WTC11 (cell line): Measurements from ENCODE around the gene LHX2. TPM values are rescaled to one million over a fixed set of nuclear protein-coding genes. Genes with fewer than 3 reads are reported as not detected.

Experiments
- ATAC-seq: fragments of 200-7000 bp; cut with Tn5 transposase; 2 replicates; pipeline ENCODE4 v1.10.0; 2021; ENCODE audit warnings: mild to moderate bottlenecking, moderate library complexity
- CTCF ChIA-PET: fragments of 300-600 bp; sonication (Branson Sonifier 250); formaldehyde crosslinking; loops from one replicate; lab custom pipeline; 2021; ENCODE audit warnings: antibody characterized with exemption; lab: Charles Lee
- POLR2A ChIA-PET: fragments of 350-600 bp; sonication (Branson Sonifier 250); formaldehyde crosslinking; loops from one replicate; lab custom pipeline; 2021; ENCODE audit warnings: antibody characterized with exemption; lab: Charles Lee
- DNase-seq: peaks from one replicate; pipeline ENCODE4 v3.0.0; 2021; ENCODE audit warnings: low spot score
- H3K27ac Mint-ChIP-seq: 2 replicates; pipeline ENCODE4 v1.8.0; 2021; ENCODE audit warnings: mixed read lengths
- H3K27me3 Mint-ChIP-seq: 2 replicates; pipeline ENCODE4 v1.8.0; 2021; ENCODE audit warnings: low read depth, mild to moderate bottlenecking, moderate library complexity, mixed read lengths
- H3K36me3 Mint-ChIP-seq: 2 replicates; pipeline ENCODE4 v1.8.0; 2021; ENCODE audit warnings: mixed read lengths
- H3K4me1 Mint-ChIP-seq: 2 replicates; pipeline ENCODE4 v1.8.0; 2022; ENCODE audit warnings: mixed read lengths
- H3K4me3 Mint-ChIP-seq: 2 replicates; pipeline ENCODE4 v1.8.0; 2021; ENCODE audit warnings: mild to moderate bottlenecking, moderate library complexity, mixed read lengths
- H3K9me3 Mint-ChIP-seq: 2 replicates; pipeline ENCODE4 v1.8.0; 2021; ENCODE audit warnings: mixed read lengths
- ESRRA ChIP-seq: sonication (generic); formaldehyde crosslinking; IDR thresholded peaks from 2 replicates; pipeline ENCODE4 v1.8.1; 2022; ENCODE audit warnings: mild to moderate bottlenecking, missing genetic modification reagents, borderline replicate concordance
- HMGA2 ChIP-seq: fragments of 250-450 bp; sonication (Bioruptor Pico); IDR thresholded peaks from 2 replicates; pipeline ENCODE4 v1.4.0; 2021; ENCODE audit warnings: mild to moderate bottlenecking, moderate library complexity
- MYBL2 ChIP-seq: sonication (generic); formaldehyde crosslinking; IDR thresholded peaks from 2 replicates; pipeline ENCODE4 v1.8.1; 2023; ENCODE audit warnings: mild to moderate bottlenecking, moderate library complexity, missing genetic modification reagents
- NR1H2 ChIP-seq: sonication (generic); formaldehyde crosslinking; IDR thresholded peaks from 2 replicates; pipeline ENCODE4 v1.9.0; 2021; ENCODE audit warnings: mild to moderate bottlenecking, moderate library complexity, missing genetic modification reagents
- NR2C2 ChIP-seq: sonication (generic); formaldehyde crosslinking; IDR thresholded peaks from 2 replicates; pipeline ENCODE4 v1.8.0; 2022; ENCODE audit warnings: mild to moderate bottlenecking, missing genetic modification reagents
- NR3C1 ChIP-seq: sonication (generic); formaldehyde crosslinking; conservative IDR thresholded peaks from 2 replicates; pipeline ENCODE4 v1.8.1; 2023; ENCODE audit warnings: low read depth, mild to moderate bottlenecking, missing genetic modification reagents
- RELA ChIP-seq: sonication (generic); formaldehyde crosslinking; IDR thresholded peaks from 2 replicates; pipeline ENCODE4 v1.8.1; 2022; ENCODE audit warnings: missing genetic modification reagents, mild to moderate bottlenecking, borderline replicate concordance
- TEAD4 ChIP-seq: sonication (generic); formaldehyde crosslinking; IDR thresholded peaks from 2 replicates; pipeline ENCODE4 v1.8.0; 2022; ENCODE audit warnings: mild to moderate bottlenecking, missing genetic modification reagents
- ZNF671 ChIP-seq: fragments of 250-450 bp; sonication (Bioruptor Pico); IDR thresholded peaks from 2 replicates; pipeline ENCODE4 v1.8.0; 2021; ENCODE audit warnings: mild to moderate bottlenecking
- total RNA-seq: library from RNA; stranded (reverse); gene quantifications from 3 replicates; pipeline ENCODE4 v1.2.3, GENCODE V29; 2021
- TF ChIP-seq, protein P1 (sequence below): sonication (generic); formaldehyde crosslinking; IDR thresholded peaks from 2 replicates; pipeline ENCODE4 v1.8.0; 2023; ENCODE audit warnings: missing genetic modification reagents, mild to moderate bottlenecking, borderline replicate concordance
- TF ChIP-seq, protein P2 (sequence below): fragments of 250-450 bp; sonication (Bioruptor Pico); IDR thresholded peaks from 2 replicates; pipeline ENCODE4 v2.1.2; 2022; ENCODE audit warnings: mild to moderate bottlenecking, moderate library complexity
- TF ChIP-seq, protein P3 (sequence below): sonication (generic); formaldehyde crosslinking; IDR thresholded peaks from 2 replicates; pipeline ENCODE4 v1.8.1; 2022; ENCODE audit warnings: missing genetic modification reagents, borderline replicate concordance
- TF ChIP-seq, protein P4 (sequence below): sonication (generic); formaldehyde crosslinking; IDR thresholded peaks from 2 replicates; pipeline ENCODE4 v1.8.1; 2022; ENCODE audit warnings: mild to moderate bottlenecking, moderate library complexity, missing genetic modification reagents
- TF ChIP-seq, protein P5 (sequence below): sonication (generic); formaldehyde crosslinking; IDR thresholded peaks from 2 replicates; pipeline ENCODE4 v1.8.0; 2022; ENCODE audit warnings: mild to moderate bottlenecking, missing genetic modification reagents
- TF ChIP-seq, protein P6 (sequence below): sonication (generic); formaldehyde crosslinking; IDR thresholded peaks from 2 replicates; pipeline ENCODE4 v1.8.1; 2022; ENCODE audit warnings: mild to moderate bottlenecking, missing genetic modification reagents, moderate library complexity, borderline replicate concordance
- TF ChIP-seq, protein P7 (sequence below): fragments of 250-450 bp; sonication (Bioruptor Pico); IDR thresholded peaks from 2 replicates; pipeline ENCODE4 v1.9.0; 2021; ENCODE audit warnings: moderate library complexity, mild to moderate bottlenecking, inconsistent platforms, borderline replicate concordance
- TF ChIP-seq, protein P8 (sequence below): sonication (generic); formaldehyde crosslinking; IDR thresholded peaks from 2 replicates; pipeline ENCODE4 v1.8.1; 2023; ENCODE audit warnings: mild to moderate bottlenecking, missing genetic modification reagents
- TF ChIP-seq, protein P9 (sequence below): sonication (generic); formaldehyde crosslinking; IDR thresholded peaks from 2 replicates; pipeline ENCODE4 v1.8.0; 2023; ENCODE audit warnings: mild to moderate bottlenecking, missing genetic modification reagents

Gene LHX2
- total RNA-seq, 1 experiment from 2014 or later = 0.42 TPM

DNA sequence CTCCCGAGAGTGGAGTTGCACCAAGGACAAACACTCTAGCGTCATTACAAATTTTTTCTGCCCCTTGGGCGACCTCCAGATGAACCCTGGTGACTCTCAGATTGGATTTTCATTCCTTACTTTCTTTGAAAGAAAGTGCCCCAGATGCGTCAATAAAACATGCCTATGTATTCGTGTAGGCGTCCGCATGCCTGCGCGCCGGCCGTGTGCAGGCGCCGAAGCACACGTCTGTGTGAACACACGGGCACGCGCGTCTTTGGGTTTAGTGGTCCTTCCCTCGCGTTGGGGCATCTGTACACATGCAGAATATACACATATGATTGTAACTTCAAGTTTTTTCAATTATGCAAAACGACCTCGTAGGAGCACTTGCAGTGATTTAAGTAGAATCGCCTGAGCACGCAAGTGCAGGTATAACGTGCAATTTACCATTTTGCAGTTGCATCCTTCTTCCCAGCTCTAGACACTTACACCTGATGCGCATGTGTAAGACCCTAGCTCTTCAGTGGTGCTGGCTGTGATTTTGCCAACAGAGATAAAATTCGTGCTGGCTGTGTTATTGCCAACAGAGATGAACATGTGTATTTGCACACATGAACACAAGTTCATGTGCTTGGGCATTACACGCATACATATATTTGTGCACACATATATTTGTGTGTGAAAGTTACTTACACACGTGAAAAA is 1.9 kb upstream of the LHX2 start:
- Mint-ChIP-seq H3K9me3 (no peaks in the 10 kb centered on the region), H3K36me3 (no peaks in the 10 kb centered on the region), H3K27ac (no peak overlapping the region), H3K4me1 (peaks cover 66% of the 10 kb centered on the region), H3K4me3 (peak overlapping the region; percentile 64), H3K27me3 (peaks cover 96% of the 10 kb centered on the region)
- DNase-seq (no peak), ATAC-seq (no peak)
- TF ChIP-seq, protein P1, sequence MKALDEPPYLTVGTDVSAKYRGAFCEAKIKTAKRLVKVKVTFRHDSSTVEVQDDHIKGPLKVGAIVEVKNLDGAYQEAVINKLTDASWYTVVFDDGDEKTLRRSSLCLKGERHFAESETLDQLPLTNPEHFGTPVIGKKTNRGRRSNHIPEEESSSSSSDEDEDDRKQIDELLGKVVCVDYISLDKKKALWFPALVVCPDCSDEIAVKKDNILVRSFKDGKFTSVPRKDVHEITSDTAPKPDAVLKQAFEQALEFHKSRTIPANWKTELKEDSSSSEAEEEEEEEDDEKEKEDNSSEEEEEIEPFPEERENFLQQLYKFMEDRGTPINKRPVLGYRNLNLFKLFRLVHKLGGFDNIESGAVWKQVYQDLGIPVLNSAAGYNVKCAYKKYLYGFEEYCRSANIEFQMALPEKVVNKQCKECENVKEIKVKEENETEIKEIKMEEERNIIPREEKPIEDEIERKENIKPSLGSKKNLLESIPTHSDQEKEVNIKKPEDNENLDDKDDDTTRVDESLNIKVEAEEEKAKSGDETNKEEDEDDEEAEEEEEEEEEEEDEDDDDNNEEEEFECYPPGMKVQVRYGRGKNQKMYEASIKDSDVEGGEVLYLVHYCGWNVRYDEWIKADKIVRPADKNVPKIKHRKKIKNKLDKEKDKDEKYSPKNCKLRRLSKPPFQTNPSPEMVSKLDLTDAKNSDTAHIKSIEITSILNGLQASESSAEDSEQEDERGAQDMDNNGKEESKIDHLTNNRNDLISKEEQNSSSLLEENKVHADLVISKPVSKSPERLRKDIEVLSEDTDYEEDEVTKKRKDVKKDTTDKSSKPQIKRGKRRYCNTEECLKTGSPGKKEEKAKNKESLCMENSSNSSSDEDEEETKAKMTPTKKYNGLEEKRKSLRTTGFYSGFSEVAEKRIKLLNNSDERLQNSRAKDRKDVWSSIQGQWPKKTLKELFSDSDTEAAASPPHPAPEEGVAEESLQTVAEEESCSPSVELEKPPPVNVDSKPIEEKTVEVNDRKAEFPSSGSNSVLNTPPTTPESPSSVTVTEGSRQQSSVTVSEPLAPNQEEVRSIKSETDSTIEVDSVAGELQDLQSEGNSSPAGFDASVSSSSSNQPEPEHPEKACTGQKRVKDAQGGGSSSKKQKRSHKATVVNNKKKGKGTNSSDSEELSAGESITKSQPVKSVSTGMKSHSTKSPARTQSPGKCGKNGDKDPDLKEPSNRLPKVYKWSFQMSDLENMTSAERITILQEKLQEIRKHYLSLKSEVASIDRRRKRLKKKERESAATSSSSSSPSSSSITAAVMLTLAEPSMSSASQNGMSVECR = no peak
- no peak for TF ChIP-seq ZNF671
- TF ChIP-seq, protein P2, sequence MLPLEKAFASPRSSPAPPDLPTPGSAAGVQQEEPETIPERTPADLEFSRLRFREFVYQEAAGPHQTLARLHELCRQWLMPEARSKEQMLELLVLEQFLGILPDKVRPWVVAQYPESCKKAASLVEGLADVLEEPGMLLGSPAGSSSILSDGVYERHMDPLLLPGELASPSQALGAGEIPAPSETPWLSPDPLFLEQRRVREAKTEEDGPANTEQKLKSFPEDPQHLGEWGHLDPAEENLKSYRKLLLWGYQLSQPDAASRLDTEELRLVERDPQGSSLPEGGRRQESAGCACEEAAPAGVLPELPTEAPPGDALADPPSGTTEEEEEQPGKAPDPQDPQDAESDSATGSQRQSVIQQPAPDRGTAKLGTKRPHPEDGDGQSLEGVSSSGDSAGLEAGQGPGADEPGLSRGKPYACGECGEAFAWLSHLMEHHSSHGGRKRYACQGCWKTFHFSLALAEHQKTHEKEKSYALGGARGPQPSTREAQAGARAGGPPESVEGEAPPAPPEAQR = no peak
- no peak for TF ChIP-seq TEAD4 (CRISPR knock-in tag)
- TF ChIP-seq NR2C2 (CRISPR knock-in tag) = no peak
- TF ChIP-seq, protein P3, sequence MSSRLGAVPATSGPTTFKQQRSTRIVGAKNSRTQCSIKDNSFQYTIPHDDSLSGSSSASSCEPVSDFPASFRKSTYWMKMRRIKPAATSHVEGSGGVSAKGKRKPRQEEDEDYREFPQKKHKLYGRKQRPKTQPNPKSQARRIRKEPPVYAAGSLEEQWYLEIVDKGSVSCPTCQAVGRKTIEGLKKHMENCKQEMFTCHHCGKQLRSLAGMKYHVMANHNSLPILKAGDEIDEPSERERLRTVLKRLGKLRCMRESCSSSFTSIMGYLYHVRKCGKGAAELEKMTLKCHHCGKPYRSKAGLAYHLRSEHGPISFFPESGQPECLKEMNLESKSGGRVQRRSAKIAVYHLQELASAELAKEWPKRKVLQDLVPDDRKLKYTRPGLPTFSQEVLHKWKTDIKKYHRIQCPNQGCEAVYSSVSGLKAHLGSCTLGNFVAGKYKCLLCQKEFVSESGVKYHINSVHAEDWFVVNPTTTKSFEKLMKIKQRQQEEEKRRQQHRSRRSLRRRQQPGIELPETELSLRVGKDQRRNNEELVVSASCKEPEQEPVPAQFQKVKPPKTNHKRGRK (CRISPR knock-in tag) = no peak
- TF ChIP-seq, protein P4, sequence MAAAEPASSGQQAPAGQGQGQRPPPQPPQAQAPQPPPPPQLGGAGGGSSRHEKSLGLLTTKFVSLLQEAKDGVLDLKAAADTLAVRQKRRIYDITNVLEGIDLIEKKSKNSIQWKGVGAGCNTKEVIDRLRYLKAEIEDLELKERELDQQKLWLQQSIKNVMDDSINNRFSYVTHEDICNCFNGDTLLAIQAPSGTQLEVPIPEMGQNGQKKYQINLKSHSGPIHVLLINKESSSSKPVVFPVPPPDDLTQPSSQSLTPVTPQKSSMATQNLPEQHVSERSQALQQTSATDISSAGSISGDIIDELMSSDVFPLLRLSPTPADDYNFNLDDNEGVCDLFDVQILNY (CRISPR knock-in tag) = no peak
- TF ChIP-seq ESRRA (CRISPR knock-in tag) = no peak
- TF ChIP-seq MYBL2 = no peak
- TF ChIP-seq NR1H2 (CRISPR knock-in tag) = no peak
- TF ChIP-seq, protein P5, sequence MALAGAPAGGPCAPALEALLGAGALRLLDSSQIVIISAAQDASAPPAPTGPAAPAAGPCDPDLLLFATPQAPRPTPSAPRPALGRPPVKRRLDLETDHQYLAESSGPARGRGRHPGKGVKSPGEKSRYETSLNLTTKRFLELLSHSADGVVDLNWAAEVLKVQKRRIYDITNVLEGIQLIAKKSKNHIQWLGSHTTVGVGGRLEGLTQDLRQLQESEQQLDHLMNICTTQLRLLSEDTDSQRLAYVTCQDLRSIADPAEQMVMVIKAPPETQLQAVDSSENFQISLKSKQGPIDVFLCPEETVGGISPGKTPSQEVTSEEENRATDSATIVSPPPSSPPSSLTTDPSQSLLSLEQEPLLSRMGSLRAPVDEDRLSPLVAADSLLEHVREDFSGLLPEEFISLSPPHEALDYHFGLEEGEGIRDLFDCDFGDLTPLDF (CRISPR knock-in tag) = no peak
- no peak for TF ChIP-seq HMGA2 (CRISPR knock-in tag)
- TF ChIP-seq, protein P6, sequence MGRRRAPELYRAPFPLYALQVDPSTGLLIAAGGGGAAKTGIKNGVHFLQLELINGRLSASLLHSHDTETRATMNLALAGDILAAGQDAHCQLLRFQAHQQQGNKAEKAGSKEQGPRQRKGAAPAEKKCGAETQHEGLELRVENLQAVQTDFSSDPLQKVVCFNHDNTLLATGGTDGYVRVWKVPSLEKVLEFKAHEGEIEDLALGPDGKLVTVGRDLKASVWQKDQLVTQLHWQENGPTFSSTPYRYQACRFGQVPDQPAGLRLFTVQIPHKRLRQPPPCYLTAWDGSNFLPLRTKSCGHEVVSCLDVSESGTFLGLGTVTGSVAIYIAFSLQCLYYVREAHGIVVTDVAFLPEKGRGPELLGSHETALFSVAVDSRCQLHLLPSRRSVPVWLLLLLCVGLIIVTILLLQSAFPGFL (CRISPR knock-in tag) = no peak
- TF ChIP-seq, protein P7, sequence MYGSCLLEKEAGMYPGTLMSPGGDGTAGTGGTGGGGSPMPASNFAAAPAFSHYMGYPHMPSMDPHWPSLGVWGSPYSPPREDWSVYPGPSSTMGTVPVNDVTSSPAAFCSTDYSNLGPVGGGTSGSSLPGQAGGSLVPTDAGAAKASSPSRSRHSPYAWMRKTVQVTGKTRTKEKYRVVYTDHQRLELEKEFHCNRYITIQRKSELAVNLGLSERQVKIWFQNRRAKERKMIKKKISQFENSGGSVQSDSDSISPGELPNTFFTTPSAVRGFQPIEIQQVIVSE = no peak
- TF ChIP-seq, protein P8, sequence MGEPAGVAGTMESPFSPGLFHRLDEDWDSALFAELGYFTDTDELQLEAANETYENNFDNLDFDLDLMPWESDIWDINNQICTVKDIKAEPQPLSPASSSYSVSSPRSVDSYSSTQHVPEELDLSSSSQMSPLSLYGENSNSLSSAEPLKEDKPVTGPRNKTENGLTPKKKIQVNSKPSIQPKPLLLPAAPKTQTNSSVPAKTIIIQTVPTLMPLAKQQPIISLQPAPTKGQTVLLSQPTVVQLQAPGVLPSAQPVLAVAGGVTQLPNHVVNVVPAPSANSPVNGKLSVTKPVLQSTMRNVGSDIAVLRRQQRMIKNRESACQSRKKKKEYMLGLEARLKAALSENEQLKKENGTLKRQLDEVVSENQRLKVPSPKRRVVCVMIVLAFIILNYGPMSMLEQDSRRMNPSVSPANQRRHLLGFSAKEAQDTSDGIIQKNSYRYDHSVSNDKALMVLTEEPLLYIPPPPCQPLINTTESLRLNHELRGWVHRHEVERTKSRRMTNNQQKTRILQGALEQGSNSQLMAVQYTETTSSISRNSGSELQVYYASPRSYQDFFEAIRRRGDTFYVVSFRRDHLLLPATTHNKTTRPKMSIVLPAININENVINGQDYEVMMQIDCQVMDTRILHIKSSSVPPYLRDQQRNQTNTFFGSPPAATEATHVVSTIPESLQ (CRISPR knock-in tag) = no peak
- TF ChIP-seq, protein P9, sequence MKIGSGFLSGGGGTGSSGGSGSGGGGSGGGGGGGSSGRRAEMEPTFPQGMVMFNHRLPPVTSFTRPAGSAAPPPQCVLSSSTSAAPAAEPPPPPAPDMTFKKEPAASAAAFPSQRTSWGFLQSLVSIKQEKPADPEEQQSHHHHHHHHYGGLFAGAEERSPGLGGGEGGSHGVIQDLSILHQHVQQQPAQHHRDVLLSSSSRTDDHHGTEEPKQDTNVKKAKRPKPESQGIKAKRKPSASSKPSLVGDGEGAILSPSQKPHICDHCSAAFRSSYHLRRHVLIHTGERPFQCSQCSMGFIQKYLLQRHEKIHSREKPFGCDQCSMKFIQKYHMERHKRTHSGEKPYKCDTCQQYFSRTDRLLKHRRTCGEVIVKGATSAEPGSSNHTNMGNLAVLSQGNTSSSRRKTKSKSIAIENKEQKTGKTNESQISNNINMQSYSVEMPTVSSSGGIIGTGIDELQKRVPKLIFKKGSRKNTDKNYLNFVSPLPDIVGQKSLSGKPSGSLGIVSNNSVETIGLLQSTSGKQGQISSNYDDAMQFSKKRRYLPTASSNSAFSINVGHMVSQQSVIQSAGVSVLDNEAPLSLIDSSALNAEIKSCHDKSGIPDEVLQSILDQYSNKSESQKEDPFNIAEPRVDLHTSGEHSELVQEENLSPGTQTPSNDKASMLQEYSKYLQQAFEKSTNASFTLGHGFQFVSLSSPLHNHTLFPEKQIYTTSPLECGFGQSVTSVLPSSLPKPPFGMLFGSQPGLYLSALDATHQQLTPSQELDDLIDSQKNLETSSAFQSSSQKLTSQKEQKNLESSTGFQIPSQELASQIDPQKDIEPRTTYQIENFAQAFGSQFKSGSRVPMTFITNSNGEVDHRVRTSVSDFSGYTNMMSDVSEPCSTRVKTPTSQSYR (CRISPR knock-in tag) = no peak
- no peak for TF ChIP-seq NR3C1 (CRISPR knock-in tag)
- no peak for TF ChIP-seq RELA (CRISPR knock-in tag)
- POLR2A ChIA-PET = no interaction called here
- CTCF ChIA-PET = no interaction called here
